ENCODE results near the gene AASDH.

The AASDH gene

GRCh38 chr4:56426273-56426672, 39.0 kb upstream of the AASDH start:
- TF ChIP-seq NFIC (IDR thresholded peaks at IDR 0.05) (no peak), TCF12 (IDR thresholded peaks at IDR 0.05; ENCODE audit: low read depth) (no peak), RAD21 (IDR thresholded peaks at IDR 0.05; ENCODE audit: low read depth) (no peak), ZBTB7A (IDR thresholded peaks at IDR 0.05; ENCODE audit: low read depth) (no peak), TEAD4 (IDR thresholded peaks at IDR 0.05) (no peak), USF1 (IDR thresholded peaks at IDR 0.05) (no peak), CEBPB (IDR thresholded peaks at IDR 0.05) (no peak), CREB1 (IDR thresholded peaks at IDR 0.05; ENCODE audit: low read depth) (no peak), MAX (IDR thresholded peaks at IDR 0.05) (no peak), YY1 (IDR thresholded peaks at IDR 0.05; ENCODE audit: low read depth) (no peak), EP300 (IDR thresholded peaks at IDR 0.05; ENCODE audit: borderline replicate concordance) (no peak), EGR1 (IDR thresholded peaks at IDR 0.05) (no peak), REST (IDR thresholded peaks at IDR 0.05; ENCODE audit: low read depth) (no peak), TAF1 (IDR thresholded peaks at IDR 0.05; ENCODE audit: low read depth) (no peak), FOXM1 (IDR thresholded peaks at IDR 0.05; ENCODE audit: borderline replicate concordance, low read depth) (no peak)

GRCh38 chr4:56425518-56425917, 38.2 kb upstream of the AASDH start:
- TF ChIP-seq USF1 (IDR thresholded peaks at IDR 0.05) (no peak), NFIC (IDR thresholded peaks at IDR 0.05) (no peak), CREB1 (IDR thresholded peaks at IDR 0.05; ENCODE audit: low read depth) (no peak), REST (IDR thresholded peaks at IDR 0.05; ENCODE audit: low read depth) (no peak), FOXM1 (IDR thresholded peaks at IDR 0.05; ENCODE audit: borderline replicate concordance, low read depth) (no peak), TCF12 (IDR thresholded peaks at IDR 0.05; ENCODE audit: low read depth) (no peak), EGR1 (IDR thresholded peaks at IDR 0.05) (no peak), TAF1 (IDR thresholded peaks at IDR 0.05; ENCODE audit: low read depth) (no peak), CEBPB (IDR thresholded peaks at IDR 0.05) (no peak), RAD21 (IDR thresholded peaks at IDR 0.05; ENCODE audit: low read depth) (no peak), EP300 (IDR thresholded peaks at IDR 0.05; ENCODE audit: borderline replicate concordance) (no peak), ZBTB7A (IDR thresholded peaks at IDR 0.05; ENCODE audit: low read depth) (no peak)

GRCh38 chr4:56424697-56425514, 37.6 kb upstream of the AASDH start:
- TF ChIP-seq RAD21 (IDR thresholded peaks at IDR 0.05; ENCODE audit: low read depth): no peak; the same call in 1 of the 2 replicates
- TF ChIP-seq EP300 (IDR thresholded peaks at IDR 0.05; ENCODE audit: borderline replicate concordance): no peak
- no peak for TF ChIP-seq CREB1 (IDR thresholded peaks at IDR 0.05; ENCODE audit: low read depth)
- no peak for TF ChIP-seq CEBPB (IDR thresholded peaks at IDR 0.05)
- no peak for TF ChIP-seq REST (IDR thresholded peaks at IDR 0.05; ENCODE audit: low read depth)
- no peak for TF ChIP-seq NFIC (IDR thresholded peaks at IDR 0.05)
- TF ChIP-seq USF1 (IDR thresholded peaks at IDR 0.05): no peak
- TF ChIP-seq TCF12 (IDR thresholded peaks at IDR 0.05; ENCODE audit: low read depth): no peak

- TF ChIP-seq CREB1 (IDR thresholded peaks at IDR 0.05; ENCODE audit: low read depth) (no peak), EGR1 (IDR thresholded peaks at IDR 0.05) (no peak), EP300 (IDR thresholded peaks at IDR 0.05; ENCODE audit: borderline replicate concordance) (no peak), FOXM1 (IDR thresholded peaks at IDR 0.05; ENCODE audit: borderline replicate concordance, low read depth) (no peak), NFIC (IDR thresholded peaks at IDR 0.05) (no peak), TEAD4 (IDR thresholded peaks at IDR 0.05) (no peak), TCF12 (IDR thresholded peaks at IDR 0.05; ENCODE audit: low read depth) (no peak), CEBPB (IDR thresholded peaks at IDR 0.05) (no peak), TAF1 (IDR thresholded peaks at IDR 0.05; ENCODE audit: low read depth) (no peak), ZBTB7A (IDR thresholded peaks at IDR 0.05; ENCODE audit: low read depth) (no peak)
Observed at GRCh38 chr4:56424176-56424575, 36.9 kb upstream of the AASDH start.

All from Ishikawa (cell line).